Measurements from ENCODE around the gene SMIM36.

SMIM36 gene

DNA sequence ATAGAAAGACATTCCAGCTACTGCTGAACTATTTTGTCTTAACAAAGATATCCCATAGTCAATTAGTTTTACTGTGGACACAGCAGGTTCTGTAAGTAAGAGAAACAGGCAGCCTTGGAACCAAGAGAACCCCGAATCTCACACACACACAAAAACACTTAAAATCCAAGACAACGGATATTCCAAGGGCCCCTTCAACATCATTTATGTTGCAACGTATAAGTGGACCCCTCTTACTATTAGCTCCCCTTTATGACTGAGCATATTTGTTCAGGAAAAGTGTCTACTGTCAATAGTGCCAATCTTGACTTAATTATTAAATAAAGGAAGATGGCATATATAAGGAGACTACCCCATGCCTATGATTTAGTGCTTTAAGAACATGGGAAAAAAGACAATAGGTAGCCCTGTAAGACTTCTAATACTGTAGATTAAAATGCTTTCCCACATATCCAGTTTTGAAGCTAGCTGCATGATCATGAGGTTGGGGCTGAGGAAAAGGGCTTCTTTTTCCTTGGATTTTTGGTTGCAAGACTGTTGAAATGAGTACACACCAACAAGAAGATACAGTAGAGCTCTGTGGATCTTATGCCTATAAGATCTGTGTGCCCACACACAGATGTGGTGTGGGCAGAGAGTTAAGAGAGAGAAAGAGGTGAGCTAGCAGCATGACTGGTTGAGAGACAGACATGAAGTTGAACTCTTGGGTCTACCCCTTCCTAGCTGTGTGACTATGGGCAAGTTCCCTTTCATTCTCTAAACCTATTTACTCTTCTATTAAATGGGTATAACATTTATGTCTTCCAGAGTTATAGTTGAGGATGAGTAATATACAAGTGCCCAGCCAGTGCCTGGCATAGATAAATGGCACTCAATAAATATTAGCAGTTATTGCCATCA, 92.6 kb downstream of the SMIM36 start:
- no peaks in the 10 kb centered on the region for H3K27me3 ChIP-seq (ENCODE audit: low read depth, low read length)
- peaks cover 0 to 38% of the 10 kb centered on the region in 2 donors for H3K4me1 ChIP-seq (ENCODE audit: control insufficient read depth in 1 of 2, insufficient read depth in 2 of 2, low read length in 2 of 2)
- H3K36me3 ChIP-seq (ENCODE audit: control insufficient read depth in 1 of 2, insufficient read depth in 2 of 2, low read length in 2 of 2): peaks cover 3 to 5% of the 10 kb centered on the region in 2 donors
- H3K9me3 ChIP-seq (ENCODE audit: control insufficient read depth in 1 of 2, low read length in 2 of 2): no peaks in the 10 kb centered on the region
- H3K4me3 ChIP-seq (ENCODE audit: low read depth in 1 of 2, low read length in 2 of 2): no peak overlapping the region
- peak overlapping the region; percentile 5 for H3K27ac ChIP-seq (ENCODE audit: low read length)

DNA sequence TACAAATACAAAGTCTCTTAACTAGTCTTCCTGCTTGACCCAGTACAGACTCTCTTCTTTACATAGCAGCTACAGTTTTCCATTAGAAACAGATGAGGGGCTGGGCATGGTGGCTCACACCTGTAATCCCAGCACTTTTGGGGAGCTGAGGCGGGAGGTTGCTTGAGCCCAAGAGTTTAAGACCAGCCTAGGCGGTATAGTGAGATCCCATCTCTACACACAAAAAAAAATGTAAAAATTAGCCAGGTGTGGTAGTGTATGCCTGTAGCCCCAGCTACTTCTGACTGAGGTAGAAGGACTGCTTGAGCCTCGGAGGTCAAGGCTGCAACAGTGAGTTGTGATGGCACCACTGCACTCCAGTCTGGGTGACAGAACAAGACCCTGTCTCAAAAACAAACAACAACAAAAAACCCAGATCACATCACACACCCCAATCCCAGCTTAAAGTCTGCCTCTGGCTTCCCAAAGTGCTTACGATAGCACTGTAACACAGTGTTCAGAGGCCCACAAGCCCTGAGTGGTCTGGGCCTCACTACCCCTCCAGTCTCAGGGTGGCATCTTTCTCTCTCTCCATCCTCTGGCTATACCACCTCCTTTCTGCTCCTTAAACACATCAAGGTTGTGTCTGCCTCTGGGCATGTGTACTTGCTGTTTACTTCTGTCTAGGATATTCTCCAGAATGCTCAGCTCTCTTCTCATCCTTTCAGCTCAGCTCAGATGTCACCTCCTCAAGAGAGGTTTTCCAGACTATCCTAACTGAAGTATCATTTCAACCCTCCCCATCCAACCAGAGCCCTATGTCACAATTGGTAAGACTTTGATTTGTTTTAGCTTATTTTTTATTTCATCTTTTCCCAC, 93.6 kb downstream of the SMIM36 start:
- peaks cover 5 to 12% of the 10 kb centered on the region in 2 donors for H3K36me3 ChIP-seq (ENCODE audit: control insufficient read depth in 1 of 2, insufficient read depth in 2 of 2, low read length in 2 of 2)
- H3K27me3 ChIP-seq (ENCODE audit: low read depth, low read length): no peaks in the 10 kb centered on the region
- H3K4me3 ChIP-seq (ENCODE audit: low read depth in 1 of 2, low read length in 2 of 2): no peak overlapping the region
- no peaks in the 10 kb centered on the region for H3K9me3 ChIP-seq (ENCODE audit: control insufficient read depth in 1 of 2, low read length in 2 of 2)
- peaks cover 0 to 38% of the 10 kb centered on the region in 2 donors for H3K4me1 ChIP-seq (ENCODE audit: control insufficient read depth in 1 of 2, insufficient read depth in 2 of 2, low read length in 2 of 2)
- no peak overlapping the region for H3K27ac ChIP-seq (ENCODE audit: low read length)

DNA sequence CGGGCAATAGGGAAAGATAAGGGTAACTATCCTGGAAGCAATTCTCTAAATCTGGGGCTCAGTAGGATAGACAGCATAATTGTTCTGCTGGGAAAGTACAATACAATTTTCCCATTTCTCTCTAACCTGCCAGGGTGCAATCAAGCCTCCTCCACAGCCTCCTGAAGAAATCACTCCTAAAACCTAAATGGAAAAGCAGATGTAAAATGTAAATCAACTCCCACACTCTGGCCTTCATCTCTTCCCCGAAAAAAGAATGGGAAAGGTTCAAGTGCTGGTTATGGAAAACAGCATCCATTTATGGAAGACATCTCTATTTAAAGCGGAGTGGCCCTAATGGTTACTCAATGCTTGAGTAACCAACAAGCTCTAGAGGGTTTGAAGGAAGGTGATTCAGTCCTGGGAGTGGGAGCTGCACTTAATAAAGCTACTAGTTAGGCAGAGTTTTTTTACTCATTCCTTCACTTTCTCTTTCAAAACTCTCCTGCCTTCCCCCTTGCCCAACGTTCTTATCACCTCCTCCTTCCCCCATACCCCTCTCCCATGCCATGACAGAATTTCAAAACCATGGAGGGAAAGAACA, 94.7 kb downstream of the SMIM36 start:
- no peaks in the 10 kb centered on the region for H3K27me3 ChIP-seq (ENCODE audit: low read depth, low read length)
- H3K9me3 ChIP-seq (ENCODE audit: control insufficient read depth in 1 of 2, low read length in 2 of 2): no peaks in the 10 kb centered on the region
- no peak overlapping the region for H3K4me3 ChIP-seq (ENCODE audit: low read depth in 1 of 2, low read length in 2 of 2)
- peaks cover 9 to 15% of the 10 kb centered on the region in 2 donors for H3K36me3 ChIP-seq (ENCODE audit: control insufficient read depth in 1 of 2, insufficient read depth in 2 of 2, low read length in 2 of 2)
- peak overlapping the region; percentile 10 for H3K27ac ChIP-seq (ENCODE audit: low read length)
- H3K4me1 ChIP-seq (ENCODE audit: control insufficient read depth in 1 of 2, insufficient read depth in 2 of 2, low read length in 2 of 2): peaks cover 0 to 32% of the 10 kb centered on the region in 2 donors

DNA sequence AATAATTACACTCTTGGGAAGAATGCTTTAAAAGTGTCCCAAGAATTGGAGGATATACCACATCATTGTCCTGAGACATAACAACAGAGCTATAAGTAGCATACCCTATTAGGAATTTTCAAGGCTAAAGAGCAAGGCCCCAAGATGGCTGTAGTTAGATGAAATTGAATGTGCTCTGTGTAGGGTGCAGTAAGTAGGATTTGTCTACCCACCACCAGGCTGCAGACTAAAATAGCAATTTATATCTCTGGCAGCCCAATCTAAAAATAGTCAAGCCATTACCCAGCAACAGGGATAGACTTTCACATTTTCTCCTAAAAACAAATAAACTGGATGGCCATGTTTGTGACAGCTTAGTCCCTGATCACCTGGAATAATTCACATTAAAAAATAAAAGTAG, 95.3 kb downstream of the SMIM36 start:
- Histone ChIP-seq H3K4me1 (ENCODE audit: control insufficient read depth in 1 of 2, insufficient read depth in 2 of 2, low read length in 2 of 2) (peaks cover 0 to 32% of the 10 kb centered on the region in 2 donors), H3K27me3 (ENCODE audit: low read depth, low read length) (no peaks in the 10 kb centered on the region), H3K9me3 (ENCODE audit: control insufficient read depth in 1 of 2, low read length in 2 of 2) (no peaks in the 10 kb centered on the region), H3K27ac (ENCODE audit: low read length) (peak overlapping the region; percentile 10), H3K4me3 (ENCODE audit: low read depth in 1 of 2, low read length in 2 of 2) (no peak overlapping the region), H3K36me3 (ENCODE audit: control insufficient read depth in 1 of 2, insufficient read depth in 2 of 2, low read length in 2 of 2) (peaks cover 12 to 19% of the 10 kb centered on the region in 2 donors)

DNA sequence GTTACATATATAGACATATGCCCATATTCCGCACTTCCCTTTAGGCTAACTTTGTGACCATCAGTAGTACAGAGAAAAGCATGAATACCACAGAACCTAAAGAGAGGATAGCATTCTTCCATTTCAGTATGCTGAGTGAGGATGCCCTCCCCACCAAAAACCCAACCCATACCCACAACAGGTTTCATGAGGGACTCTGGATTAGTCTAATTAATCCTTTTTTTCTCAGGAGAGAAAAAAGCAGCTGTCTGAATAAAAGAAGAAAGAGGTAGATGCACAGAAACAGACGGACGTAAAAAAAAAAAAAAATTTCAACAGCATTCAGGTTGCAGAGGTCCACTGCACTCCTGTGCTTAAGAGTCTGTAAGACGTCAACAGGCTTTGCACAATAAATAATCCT, 96.3 kb downstream of the SMIM36 start:
- Histone ChIP-seq H3K36me3 (ENCODE audit: control insufficient read depth in 1 of 2, insufficient read depth in 2 of 2, low read length in 2 of 2) (peaks cover 22 to 30% of the 10 kb centered on the region in 2 donors), H3K4me1 (ENCODE audit: control insufficient read depth in 1 of 2, insufficient read depth in 2 of 2, low read length in 2 of 2) (peaks cover 0 to 25% of the 10 kb centered on the region in 2 donors), H3K27me3 (ENCODE audit: low read depth, low read length) (no peaks in the 10 kb centered on the region), H3K4me3 (ENCODE audit: low read depth in 1 of 2, low read length in 2 of 2) (no peak overlapping the region), H3K9me3 (ENCODE audit: control insufficient read depth in 1 of 2, low read length in 2 of 2) (no peaks in the 10 kb centered on the region), H3K27ac (ENCODE audit: low read length) (no peak overlapping the region)

DNA sequence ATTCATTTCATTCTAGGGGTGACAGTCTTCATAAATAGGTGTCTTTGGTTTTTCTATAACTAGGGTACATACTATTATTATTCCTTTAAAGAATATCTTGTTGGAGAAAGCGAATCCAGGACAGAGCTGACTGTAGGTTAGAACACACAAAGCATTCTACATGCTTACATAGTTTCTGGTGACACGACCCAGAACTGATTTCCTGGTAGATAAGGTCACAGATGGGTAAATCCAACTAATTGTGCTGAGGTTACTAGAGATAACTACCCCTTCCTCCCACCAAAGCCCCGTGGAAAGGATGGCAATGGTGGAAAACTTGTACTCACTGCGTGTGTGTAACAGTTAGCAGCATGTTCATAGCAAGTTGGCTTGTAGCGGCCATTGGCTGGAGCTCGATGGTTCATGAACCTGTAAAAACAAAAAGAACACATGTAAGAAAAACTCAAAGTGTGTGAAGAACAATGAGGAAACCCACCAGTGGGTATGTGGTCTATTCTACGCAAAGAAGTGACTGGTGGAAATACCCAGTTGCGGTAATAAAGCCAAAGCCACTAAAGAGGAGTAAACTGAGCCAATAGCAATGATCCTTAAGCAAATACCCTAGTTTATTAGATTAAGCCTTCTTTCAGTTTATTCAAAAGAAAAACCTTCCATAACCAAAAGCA, 97.3 kb downstream of the SMIM36 start:
- Histone ChIP-seq H3K4me3 (ENCODE audit: low read depth in 1 of 2, low read length in 2 of 2) (no peak overlapping the region), H3K36me3 (ENCODE audit: control insufficient read depth in 1 of 2, insufficient read depth in 2 of 2, low read length in 2 of 2) (peaks cover 32 to 40% of the 10 kb centered on the region in 2 donors), H3K27ac (ENCODE audit: low read length) (no peak overlapping the region), H3K9me3 (ENCODE audit: control insufficient read depth in 1 of 2, low read length in 2 of 2) (no peaks in the 10 kb centered on the region), H3K4me1 (ENCODE audit: control insufficient read depth in 1 of 2, insufficient read depth in 2 of 2, low read length in 2 of 2) (peaks cover 0 to 15% of the 10 kb centered on the region in 2 donors), H3K27me3 (ENCODE audit: low read depth, low read length) (no peaks in the 10 kb centered on the region)

DNA sequence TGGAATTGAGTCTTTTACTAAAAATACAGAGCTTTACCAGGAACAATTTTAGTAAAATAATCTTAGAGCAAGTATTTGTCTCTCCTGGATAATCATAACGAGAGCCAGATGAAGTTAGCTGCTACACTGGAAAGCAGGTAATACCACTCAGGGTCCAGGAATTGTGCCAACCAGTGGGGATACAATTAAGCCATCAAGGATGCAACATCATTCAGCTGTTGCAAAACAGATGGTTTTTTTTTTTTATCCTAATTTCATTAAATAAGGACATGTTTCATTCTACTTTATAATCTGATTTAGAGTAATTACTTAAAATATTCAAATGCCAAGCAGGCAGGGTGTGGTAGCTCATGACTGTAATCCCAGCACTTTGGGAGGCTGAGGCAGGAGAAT, 99.8 kb downstream of the SMIM36 start:
- Histone ChIP-seq H3K27ac (ENCODE audit: low read length) (no peak overlapping the region), H3K4me3 (ENCODE audit: low read depth in 1 of 2, low read length in 2 of 2) (no peak overlapping the region), H3K4me1 (ENCODE audit: control insufficient read depth in 1 of 2, insufficient read depth in 2 of 2, low read length in 2 of 2) (peaks cover 0 to 10% of the 10 kb centered on the region in 2 donors), H3K27me3 (ENCODE audit: low read depth, low read length) (no peaks in the 10 kb centered on the region), H3K36me3 (ENCODE audit: control insufficient read depth in 1 of 2, insufficient read depth in 2 of 2, low read length in 2 of 2) (peaks cover 47 to 50% of the 10 kb centered on the region in 2 donors), H3K9me3 (ENCODE audit: control insufficient read depth in 1 of 2, low read length in 2 of 2) (no peaks in the 10 kb centered on the region)

DNA sequence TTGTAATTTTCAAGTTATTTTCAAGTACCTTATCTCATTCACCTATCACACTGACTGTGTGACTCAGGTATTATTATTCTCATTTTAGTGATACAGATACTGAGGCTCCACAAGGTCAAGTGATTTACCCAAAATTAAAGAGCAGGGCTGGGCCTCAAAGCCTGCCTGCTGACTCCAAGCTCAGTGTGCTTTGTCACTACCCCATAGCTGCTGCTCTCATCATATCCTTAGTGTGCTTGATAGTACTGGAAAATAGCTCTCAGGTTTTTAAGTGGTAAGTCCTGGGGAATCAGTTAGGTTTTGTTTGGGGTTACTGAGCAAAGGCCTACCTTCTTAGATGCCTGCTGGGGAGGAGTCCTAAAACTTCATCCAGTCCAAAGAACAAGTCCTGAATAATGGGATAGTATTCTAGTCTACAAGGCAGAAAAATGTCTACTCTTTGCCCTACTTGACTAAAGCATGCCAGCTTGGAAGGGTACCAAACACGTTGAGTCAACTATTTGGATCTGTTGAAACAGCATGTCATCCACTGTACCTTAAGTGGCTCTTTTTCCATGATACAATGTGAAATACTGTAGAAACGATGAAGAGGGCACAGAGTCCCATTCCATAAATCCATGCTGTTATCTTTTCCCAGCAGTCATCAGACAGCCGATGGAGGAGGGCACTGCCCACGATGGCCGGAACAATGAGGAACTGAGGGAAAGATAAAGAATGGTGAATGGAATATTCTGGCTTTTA, 100.4 kb downstream of the SMIM36 start:
- Histone ChIP-seq H3K4me1 (ENCODE audit: control insufficient read depth in 1 of 2, insufficient read depth in 2 of 2, low read length in 2 of 2) (peaks cover 0 to 4% of the 10 kb centered on the region in 2 donors), H3K4me3 (ENCODE audit: low read depth in 1 of 2, low read length in 2 of 2) (no peak overlapping the region), H3K36me3 (ENCODE audit: control insufficient read depth in 1 of 2, insufficient read depth in 2 of 2, low read length in 2 of 2) (peaks cover 47 to 55% of the 10 kb centered on the region in 2 donors), H3K27ac (ENCODE audit: low read length) (no peak overlapping the region), H3K27me3 (ENCODE audit: low read depth, low read length) (no peaks in the 10 kb centered on the region), H3K9me3 (ENCODE audit: control insufficient read depth in 1 of 2, low read length in 2 of 2) (no peaks in the 10 kb centered on the region)

DNA sequence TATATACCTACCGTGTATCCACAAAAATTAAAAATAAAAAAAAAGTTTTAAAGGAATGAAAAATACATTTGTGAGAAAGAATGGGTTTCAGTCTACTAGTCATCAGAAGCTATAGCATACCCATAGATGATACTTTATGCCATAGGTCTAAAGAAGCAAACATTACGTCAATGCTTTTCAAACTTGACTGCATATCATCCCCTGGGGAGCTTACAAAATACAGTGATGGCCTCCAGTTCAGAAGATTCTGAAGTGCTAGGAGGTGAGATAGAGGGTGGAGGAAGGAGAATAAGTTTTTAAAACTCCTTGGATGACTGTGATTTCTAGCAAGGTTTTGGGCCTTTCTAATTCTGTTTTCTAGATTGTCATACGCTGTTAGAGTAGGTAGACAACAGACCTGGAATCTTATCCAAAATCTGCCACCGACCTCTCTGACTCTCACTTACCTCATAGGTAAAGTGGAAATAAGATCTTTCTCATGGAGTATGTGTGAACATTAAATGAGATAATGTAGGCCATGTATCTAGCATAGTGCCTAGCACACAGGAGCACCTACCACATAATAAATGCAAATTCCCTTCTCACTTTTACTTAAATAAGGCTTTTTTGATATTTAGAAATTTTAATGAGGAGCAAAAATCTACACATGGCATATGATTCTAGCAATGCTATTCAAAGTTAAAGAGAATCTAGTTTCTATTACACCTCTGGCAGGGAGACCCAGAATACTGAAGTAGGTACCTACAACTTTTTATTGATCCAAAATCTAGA, 102.0 kb downstream of the SMIM36 start:
- Histone ChIP-seq H3K4me3 (ENCODE audit: low read depth in 1 of 2, low read length in 2 of 2) (no peak overlapping the region), H3K9me3 (ENCODE audit: control insufficient read depth in 1 of 2, low read length in 2 of 2) (no peaks in the 10 kb centered on the region), H3K27me3 (ENCODE audit: low read depth, low read length) (no peaks in the 10 kb centered on the region), H3K27ac (ENCODE audit: low read length) (no peak overlapping the region), H3K4me1 (ENCODE audit: control insufficient read depth in 1 of 2, insufficient read depth in 2 of 2, low read length in 2 of 2) (no peaks in the 10 kb centered on the region), H3K36me3 (ENCODE audit: control insufficient read depth in 1 of 2, insufficient read depth in 2 of 2, low read length in 2 of 2) (peaks cover 47 to 60% of the 10 kb centered on the region in 2 donors)

All from muscle layer of duodenum (tissue), 2 donors.